ENCODE data around the gene ACOT12. TPM values are rescaled to one million over a fixed set of nuclear protein-coding genes. Genes with fewer than 3 reads are reported as not detected.

ACOT12 gene
- total and polyA plus RNA-seq, 2 of the 13 experiments (the other 11 are each of a cell fraction or from before 2014, with no cell fraction given): not detected

- TF ChIP-seq CREBL2 (CRISPR knock-in tag; IDR thresholded peaks at IDR 0.05; ENCODE audit: borderline replicate concordance) (no peak), MIER2 (CRISPR knock-in tag; IDR thresholded peaks at IDR 0.05) (peak; percentile 61; the same call in 1 of the 2 replicates), ZNF670 (CRISPR knock-in tag; IDR thresholded peaks at IDR 0.05; ENCODE audit: borderline replicate concordance) (no peak), ZZZ3 (CRISPR knock-in tag; IDR thresholded peaks at IDR 0.05; ENCODE audit: borderline replicate concordance) (no peak), ZMAT3 (CRISPR knock-in tag; conservative IDR thresholded peaks at IDR 0.05) (no peak), ZNF546 (CRISPR knock-in tag; conservative IDR thresholded peaks at IDR 0.05) (no peak), ZNF615 (CRISPR knock-in tag; IDR thresholded peaks at IDR 0.05; ENCODE audit: borderline replicate concordance) (no peak), NCOR1 (IDR thresholded peaks at IDR 0.05; ENCODE audit: borderline replicate concordance, low read length) (peak; percentile 91; the same call in 1 of the 2 replicates), ZC3H4 (CRISPR knock-in tag; IDR thresholded peaks at IDR 0.05; ENCODE audit: borderline replicate concordance) (no peak), ATF7-NPFF (CRISPR knock-in tag; IDR thresholded peaks at IDR 0.05; ENCODE audit: low read depth) (no peak), ZBTB42 (CRISPR knock-in tag; IDR thresholded peaks at IDR 0.05) (no peak), DRAP1 (CRISPR knock-in tag; IDR thresholded peaks at IDR 0.05) (no peak), KLF6 (CRISPR knock-in tag; IDR thresholded peaks at IDR 0.05) (peak; percentile 35; the same call in 1 of the 2 replicates), FOXO4 (CRISPR knock-in tag; conservative IDR thresholded peaks at IDR 0.05) (no peak), ARNTL (CRISPR knock-in tag; IDR thresholded peaks at IDR 0.05) (0 out of 2 replicates have a peak, but pooled peaks have one; percentile 39), ZNF251 (CRISPR knock-in tag; IDR thresholded peaks at IDR 0.05) (no peak), HMG20B (CRISPR knock-in tag; conservative IDR thresholded peaks at IDR 0.05) (no peak), CHD2 (IDR thresholded peaks at IDR 0.05; ENCODE audit: low read depth, low read length) (no peak), HNRNPUL1 (IDR thresholded peaks at IDR 0.05; ENCODE audit: low read depth, low read length) (no peak), SETDB1 (CRISPR knock-in tag; IDR thresholded peaks at IDR 0.05; ENCODE audit: borderline replicate concordance) (no peak), E2F5 (CRISPR knock-in tag; conservative IDR thresholded peaks at IDR 0.05) (no peak), ZNF317 (CRISPR knock-in tag; IDR thresholded peaks at IDR 0.05) (no peak), ZBTB8A (CRISPR knock-in tag; IDR thresholded peaks at IDR 0.05; ENCODE audit: borderline replicate concordance, low read depth) (no peak), NR1H2 (CRISPR knock-in tag; IDR thresholded peaks at IDR 0.05; ENCODE audit: borderline replicate concordance, low read depth) (no peak), MLXIP (CRISPR knock-in tag; IDR thresholded peaks at IDR 0.05; ENCODE audit: borderline replicate concordance) (no peak; the same call in 1 of the 2 replicates)
Measured at GRCh38 chr5:81353189-81353588, 40.7 kb downstream of the ACOT12 start (continued).
